SU-DHL-6 (cell line): ENCODE measurements around the gene ACSM5.
"Not testable (repeated sequence)": the region's sequence is repeated elsewhere in the genome, so short reads cannot be mapped to it uniquely, and the experiment has no call there.

ENCODE experiments used
- H2AFZ ChIP-seq: fragments of 200-600 bp; sonication (generic); 2 replicates; pipeline ENCODE4 v1.6.1; 2014; ENCODE audit warnings: low read depth, mild to moderate bottlenecking, moderate library complexity, mixed read lengths, antibody characterized with exemption, low read length; ENCODE audit not compliant: severe bottlenecking
- H3F3A ChIP-seq: fragments of 200-600 bp; shearing (Covaris generic); 2 replicates; pipeline ENCODE4 v1.6.0; 2016; ENCODE audit warnings: antibody characterized with exemption, mild to moderate bottlenecking; ENCODE audit not compliant: insufficient read depth
- H3K27ac ChIP-seq: fragments of 200-600 bp; sonication (generic); 2 replicates; pipeline ENCODE4 v1.5.1; 2016; ENCODE audit warnings: low read depth, mild to moderate bottlenecking, low read length, moderate library complexity, mixed read lengths
- H3K27me3 ChIP-seq: fragments of 200-600 bp; sonication (generic), shearing (Covaris generic); 2 replicates; pipeline ENCODE4 v1.6.0; 2014; ENCODE audit warnings: mild to moderate bottlenecking, low read length
- H3K36me3 ChIP-seq: fragments of 200-600 bp; sonication (generic); 2 replicates; pipeline ENCODE4 v1.6.1; 2014; ENCODE audit warnings: mild to moderate bottlenecking, low read length, mixed read lengths
- H3K4me2 ChIP-seq: fragments of 300-600, 200-600 bp; shearing (Covaris generic), sonication (generic); 2 replicates; pipeline ENCODE4 v1.6.0; 2014; ENCODE audit warnings: low read length, low read depth, mild to moderate bottlenecking; ENCODE audit not compliant: poor library complexity, severe bottlenecking
- H3K4me3 ChIP-seq: fragments of 200-600 bp; sonication (generic); 2 replicates; pipeline ENCODE4 v1.5.1; 2014; ENCODE audit warnings: antibody characterized with exemption, low read length, mild to moderate bottlenecking, mixed read lengths; ENCODE audit not compliant: insufficient read depth, poor library complexity, severe bottlenecking
- H3K79me2 ChIP-seq: fragments of 200-600 bp; sonication (generic); 2 replicates; pipeline ENCODE4 v1.6.1; 2014; ENCODE audit warnings: mild to moderate bottlenecking, low read length, moderate library complexity; ENCODE audit not compliant: insufficient read depth
- H3K9ac ChIP-seq: fragments of 200-600 bp; sonication (generic); 2 replicates; pipeline ENCODE4 v1.7.0; 2014; ENCODE audit warnings: mild to moderate bottlenecking, low read length
- H3K9me2 ChIP-seq: fragments of 200-600 bp; sonication (generic); replicated peaks from 2 replicates; pipeline ENCODE4 v1.6.1; 2014; ENCODE audit warnings: low read length; ENCODE audit not compliant: insufficient read depth
- H3K9me3 ChIP-seq: fragments of 200-600 bp; sonication (generic); 2 replicates; pipeline ENCODE4 v1.6.1; 2014; ENCODE audit warnings: low read length, mixed read lengths; ENCODE audit not compliant: insufficient read depth
- H4K20me1 ChIP-seq: fragments of 200-600 bp; sonication (generic); 2 replicates; pipeline ENCODE4 v1.6.1; 2014; ENCODE audit warnings: low read depth, mild to moderate bottlenecking, antibody characterized with exemption, low read length, moderate library complexity, mixed read lengths
- EZH2phosphoT487 ChIP-seq: fragments of 200-600 bp; sonication (generic), shearing (Covaris generic); conservative IDR thresholded peaks from 2 replicates; pipeline ENCODE4 v1.6.1; 2018; ENCODE audit warnings: mild to moderate bottlenecking, antibody characterized with exemption, low read length, moderate library complexity, mixed read lengths
- TF ChIP-seq, protein P1 (sequence below): fragments of 200-600 bp; sonication (generic); IDR thresholded peaks from one replicate; pipeline ENCODE4 v1.5.1; 2017; ENCODE audit warnings: antibody characterized with exemption, mild to moderate bottlenecking, low read length, moderate library complexity; ENCODE audit not compliant: insufficient read depth, poor library complexity, severe bottlenecking

ACSM5 gene

DNA sequence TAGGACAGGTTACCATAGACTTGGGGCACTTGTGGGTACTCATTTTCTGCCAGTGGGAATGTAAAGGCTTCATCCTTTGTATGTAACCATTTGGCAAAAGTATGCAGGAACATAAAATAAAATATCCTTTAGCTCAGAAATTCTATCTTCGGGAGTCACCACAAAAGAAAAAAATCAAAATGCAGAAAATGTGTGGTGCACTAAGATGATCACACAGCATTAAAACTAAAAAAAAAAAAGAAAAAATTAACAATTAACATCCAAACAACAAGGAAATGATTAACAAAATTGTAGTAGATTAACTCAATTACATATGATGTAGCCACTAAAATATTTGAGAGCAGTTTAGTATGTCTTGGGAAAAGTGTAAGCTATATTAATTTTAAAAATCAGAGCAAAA lies 31.4 kb downstream of the ACSM5 start:
- H4K20me1 ChIP-seq, H3K9me2 ChIP-seq, H3K9me3 ChIP-seq, H2AFZ ChIP-seq, H3K27ac ChIP-seq, H3K9ac ChIP-seq, H3K36me3 ChIP-seq, H3K4me2 ChIP-seq, H3K79me2 ChIP-seq, H3K27me3 ChIP-seq, H3K4me3 ChIP-seq, H3F3A ChIP-seq: not testable (repeated sequence)

DNA sequence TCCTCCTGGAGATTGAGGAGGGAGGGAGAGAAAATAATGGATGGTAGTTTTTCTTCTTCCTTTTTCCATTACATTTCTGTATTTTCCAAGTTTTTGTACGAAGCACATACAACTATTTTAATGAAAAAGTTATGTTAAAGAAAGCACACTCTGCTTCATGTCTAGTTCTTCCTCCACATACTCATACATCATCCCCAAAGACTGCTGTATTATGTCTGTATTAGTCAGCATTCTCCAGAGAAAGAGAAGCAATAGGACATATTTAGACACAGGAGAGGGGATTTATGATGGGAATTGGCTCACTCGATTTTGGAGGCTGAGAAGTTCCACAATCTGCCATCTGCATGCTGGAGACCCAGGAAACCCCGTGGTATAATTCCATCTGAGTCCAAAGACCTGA lies 31.9 kb downstream of the ACSM5 start:
- Histone ChIP-seq H3K27ac (no peak overlapping the region), H3K27me3 (no peaks in the 10 kb centered on the region), H3K4me2 (no peak overlapping the region), H3K9me3 (no peaks in the 10 kb centered on the region), H4K20me1 (no peaks in the 10 kb centered on the region), H3K79me2 (no peaks in the 10 kb centered on the region), H3K4me3 (no peak overlapping the region), H3K9me2 (no peaks in the 10 kb centered on the region), H3F3A (no peaks in the 10 kb centered on the region), H3K9ac (no peak overlapping the region), H3K36me3 (no peaks in the 10 kb centered on the region), H2AFZ (no peak overlapping the region)
- TF ChIP-seq, protein P1, sequence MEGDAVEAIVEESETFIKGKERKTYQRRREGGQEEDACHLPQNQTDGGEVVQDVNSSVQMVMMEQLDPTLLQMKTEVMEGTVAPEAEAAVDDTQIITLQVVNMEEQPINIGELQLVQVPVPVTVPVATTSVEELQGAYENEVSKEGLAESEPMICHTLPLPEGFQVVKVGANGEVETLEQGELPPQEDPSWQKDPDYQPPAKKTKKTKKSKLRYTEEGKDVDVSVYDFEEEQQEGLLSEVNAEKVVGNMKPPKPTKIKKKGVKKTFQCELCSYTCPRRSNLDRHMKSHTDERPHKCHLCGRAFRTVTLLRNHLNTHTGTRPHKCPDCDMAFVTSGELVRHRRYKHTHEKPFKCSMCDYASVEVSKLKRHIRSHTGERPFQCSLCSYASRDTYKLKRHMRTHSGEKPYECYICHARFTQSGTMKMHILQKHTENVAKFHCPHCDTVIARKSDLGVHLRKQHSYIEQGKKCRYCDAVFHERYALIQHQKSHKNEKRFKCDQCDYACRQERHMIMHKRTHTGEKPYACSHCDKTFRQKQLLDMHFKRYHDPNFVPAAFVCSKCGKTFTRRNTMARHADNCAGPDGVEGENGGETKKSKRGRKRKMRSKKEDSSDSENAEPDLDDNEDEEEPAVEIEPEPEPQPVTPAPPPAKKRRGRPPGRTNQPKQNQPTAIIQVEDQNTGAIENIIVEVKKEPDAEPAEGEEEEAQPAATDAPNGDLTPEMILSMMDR: no peak
- TF ChIP-seq EZH2phosphoT487: no peak

DNA sequence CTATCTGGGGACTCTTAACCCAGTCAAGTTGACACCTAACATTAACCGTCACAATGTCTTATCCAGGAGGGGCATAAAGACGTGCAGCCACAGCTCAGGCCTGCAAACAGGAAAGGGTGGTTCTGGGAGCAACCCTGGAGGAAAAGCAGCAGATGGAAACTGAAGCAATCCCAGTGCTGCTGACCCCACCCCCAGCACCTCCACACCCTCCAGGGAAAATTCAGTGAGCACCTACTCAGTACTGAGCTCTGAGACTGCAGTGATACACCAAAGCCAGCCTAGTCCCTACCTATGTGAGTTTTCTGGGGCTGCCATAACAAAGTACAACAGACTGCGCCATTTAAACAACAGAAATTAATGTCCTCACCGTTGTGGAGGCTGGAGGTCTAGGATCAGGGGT lies 32.5 kb downstream of the ACSM5 start:
- H3K79me2 ChIP-seq, H3K9me3 ChIP-seq, H4K20me1 ChIP-seq, H3K9me2 ChIP-seq, H3K9ac ChIP-seq, H2AFZ ChIP-seq, H3K27me3 ChIP-seq, H3K4me3 ChIP-seq, H3F3A ChIP-seq, H3K27ac ChIP-seq, H3K36me3 ChIP-seq, H3K4me2 ChIP-seq: not testable (repeated sequence)

DNA sequence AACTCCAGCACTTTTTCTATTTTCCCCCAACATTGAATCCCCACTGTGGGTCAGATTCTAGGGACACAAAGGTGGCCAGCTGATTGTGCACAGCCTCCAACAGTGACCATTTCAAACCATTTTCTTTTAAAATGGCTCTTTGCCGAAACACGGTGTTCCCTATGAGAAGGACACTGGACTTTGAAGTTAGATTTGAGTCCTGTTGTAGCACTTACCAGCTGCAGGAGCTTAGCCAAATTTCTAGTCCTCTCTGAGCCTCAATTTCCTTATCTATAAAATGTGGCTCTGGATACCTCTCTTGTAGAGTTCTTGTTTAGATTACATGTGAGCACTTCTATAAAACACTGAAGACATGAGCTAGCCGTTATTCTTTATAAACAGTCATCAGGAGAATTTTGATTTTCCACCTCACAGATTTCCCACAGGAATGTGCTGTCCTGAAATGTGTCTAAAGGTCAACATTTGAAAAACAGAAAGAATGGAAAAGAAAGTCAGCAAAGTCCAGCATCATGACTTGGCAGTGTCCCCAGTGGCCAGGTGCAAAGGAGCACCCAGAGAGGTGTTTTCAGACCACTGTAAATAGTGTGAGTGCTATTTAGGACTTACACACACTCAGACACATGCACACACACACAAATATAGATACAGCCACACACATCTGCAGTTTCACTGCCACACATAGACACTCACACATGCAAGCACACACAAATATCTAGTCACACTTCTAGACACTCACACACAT lies 37.5 kb downstream of the ACSM5 start:
- not testable (repeated sequence) for H3K27ac ChIP-seq, H3K4me2 ChIP-seq, H3K9ac ChIP-seq, H3K27me3 ChIP-seq, H3K9me3 ChIP-seq, H3F3A ChIP-seq, H3K79me2 ChIP-seq, H2AFZ ChIP-seq, H3K36me3 ChIP-seq, H4K20me1 ChIP-seq, H3K4me3 ChIP-seq, H3K9me2 ChIP-seq

DNA sequence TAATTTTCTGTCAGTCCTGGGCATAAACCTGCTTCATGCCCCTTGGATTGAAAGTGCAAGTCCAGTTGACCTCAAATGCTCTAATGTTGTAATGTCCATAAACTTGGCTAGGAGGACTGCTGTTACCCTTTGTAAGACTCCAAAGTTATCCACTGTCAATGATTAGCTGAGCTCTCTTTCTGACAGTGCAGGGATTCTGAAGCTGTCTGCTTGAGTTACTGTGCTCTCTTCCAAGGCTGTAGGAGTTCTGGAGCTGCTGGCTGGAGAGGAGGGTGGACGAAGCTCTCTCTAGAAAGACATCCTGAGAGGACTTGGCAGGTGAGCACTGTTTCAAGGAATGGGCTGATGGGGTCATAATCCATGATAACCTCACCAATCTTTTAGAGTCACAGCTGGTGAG lies 42.0 kb downstream of the ACSM5 start, which contains the start of gene ACSM2A:
ACSM2A (plus strand) TSS at position 158 of the 400 bp plus-strand sequence. CDS start 8,594 bp downstream, outside the sequence.
- not testable (repeated sequence) for H3K9me2 ChIP-seq, H3K79me2 ChIP-seq, H3K9me3 ChIP-seq, H3K27ac ChIP-seq, H4K20me1 ChIP-seq, H2AFZ ChIP-seq, H3K4me3 ChIP-seq, H3K4me2 ChIP-seq, H3K27me3 ChIP-seq, H3K36me3 ChIP-seq, H3K9ac ChIP-seq, H3F3A ChIP-seq

DNA sequence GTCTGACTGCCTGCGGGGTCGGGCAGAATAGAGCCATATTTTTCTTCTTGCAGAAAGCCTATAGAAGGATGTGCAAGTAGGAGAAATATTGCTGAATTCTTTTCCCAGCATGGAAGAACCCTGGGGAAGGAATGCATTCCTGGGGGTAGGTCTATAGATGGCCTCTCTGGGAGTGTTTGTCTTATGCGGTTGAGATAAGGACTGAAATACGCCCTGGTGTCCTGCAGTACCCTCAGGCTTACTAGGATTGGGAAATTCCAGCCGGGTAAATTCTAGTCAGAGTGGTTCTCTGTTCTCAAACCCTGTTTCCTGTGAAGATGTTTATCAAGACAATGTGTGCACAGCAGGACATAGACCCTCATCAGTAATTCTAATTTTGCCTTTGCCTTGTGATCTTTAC lies 44.3 kb downstream of the ACSM5 start:
- not testable (repeated sequence) for H2AFZ ChIP-seq, H3K79me2 ChIP-seq, H3K36me3 ChIP-seq, H3K9me3 ChIP-seq, H3K27me3 ChIP-seq, H3K9me2 ChIP-seq, H3F3A ChIP-seq, H3K4me2 ChIP-seq, H3K4me3 ChIP-seq, H4K20me1 ChIP-seq, H3K9ac ChIP-seq, H3K27ac ChIP-seq

DNA sequence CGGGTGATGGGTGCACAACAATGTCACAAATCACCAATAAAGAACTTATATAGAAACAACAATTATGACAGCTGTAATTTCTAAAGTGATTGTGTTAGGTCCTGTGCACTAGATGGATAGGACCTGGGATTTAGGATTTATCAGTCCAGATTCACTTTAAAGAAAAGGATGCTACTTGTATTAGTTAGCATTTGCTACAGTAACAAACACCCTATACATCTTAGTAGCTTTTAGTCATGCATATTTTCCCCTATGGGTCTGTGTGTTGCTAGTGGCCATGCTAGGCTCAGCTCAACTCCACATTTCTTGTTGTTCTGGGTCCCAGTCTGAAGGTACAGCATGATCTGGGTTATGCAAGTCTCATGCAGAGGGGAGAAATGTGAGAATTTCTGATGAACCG lies 49.9 kb downstream of the ACSM5 start:
- not testable (repeated sequence) for H3K9ac ChIP-seq, H3K27ac ChIP-seq, H3K27me3 ChIP-seq, H3K79me2 ChIP-seq, H2AFZ ChIP-seq, H3K4me2 ChIP-seq, H3F3A ChIP-seq, H3K9me3 ChIP-seq, H3K36me3 ChIP-seq, H3K4me3 ChIP-seq, H3K9me2 ChIP-seq, H4K20me1 ChIP-seq
